ENCODE data around the gene PTHLH. TPM values are rescaled to one million over a fixed set of nuclear protein-coding genes. Genes with fewer than 3 reads are reported as not detected.

PTHLH gene
- total RNA-seq, 1 experiment from 2014 or later = 0.35 TPM

- Histone ChIP-seq H4K20me1 (ENCODE audit: control insufficient read depth, insufficient read depth, insufficient read length) (no peaks in the 10 kb centered on the region), H3K79me2 (ENCODE audit: insufficient read depth, low read length) (no peaks in the 10 kb centered on the region), H2BK15ac (ENCODE audit: low read depth, low read length) (no peak overlapping the region), H3K4ac (ENCODE audit: low read depth, low read length) (no peak overlapping the region), H4K5ac (ENCODE audit: insufficient read length, low read depth, low read length) (no peak overlapping the region), H3K27me3 (ENCODE audit: insufficient read depth, low read length) (peaks cover 55% of the 10 kb centered on the region), H3K79me1 (ENCODE audit: insufficient read depth, low read depth, low read length, poor library complexity, severe bottlenecking) (no peaks in the 10 kb centered on the region), H2BK12ac (ENCODE audit: insufficient read length, low read depth, low read length) (no peak overlapping the region), H3K56ac (ENCODE audit: insufficient read length, low read depth, low read length) (no peak overlapping the region), H3K4me1 (ENCODE audit: insufficient read depth, low read length) (peaks cover 2% of the 10 kb centered on the region), H3K27ac (ENCODE audit: insufficient read length, low read depth, low read length) (no peak overlapping the region), H4K8ac (replicated peaks; ENCODE audit: insufficient read length, low read depth, low read length) (no peak overlapping the region), H3K14ac (ENCODE audit: insufficient read depth, low read length) (no peak overlapping the region), H3K23ac (ENCODE audit: insufficient read length, low read depth, low read length) (no peak overlapping the region), H2BK120ac (ENCODE audit: low read depth, low read length, poor library complexity, severe bottlenecking) (no peak overlapping the region), H2BK20ac (ENCODE audit: low read depth, low read length, poor library complexity, severe bottlenecking) (no peak overlapping the region), H3K9me3 (ENCODE audit: control insufficient read depth, low read depth, low read length) (no peaks in the 10 kb centered on the region), H3K23me2 (ENCODE audit: insufficient read length, low read depth, low read length, poor library complexity, severe bottlenecking) (peaks cover 28% of the 10 kb centered on the region), H2BK5ac (ENCODE audit: insufficient read length, low read length) (no peak overlapping the region), H2AK5ac (ENCODE audit: insufficient read length, low read length) (no peak overlapping the region), H4K91ac (ENCODE audit: insufficient read length, low read depth, low read length) (no peak overlapping the region), H3T11ph (ENCODE audit: low read length) (no peak overlapping the region), H3K4me2 (ENCODE audit: insufficient read depth, insufficient read length, low read length) (peak overlapping the region; percentile 63), H3K9ac (ENCODE audit: extremely low read depth, insufficient read length, low read length) (no peak overlapping the region), H2AFZ (ENCODE audit: low read length) (no peak overlapping the region), H3K18ac (ENCODE audit: insufficient read length, low read depth, low read length) (no peak overlapping the region)
- H3K36me3 Mint-ChIP-seq (ENCODE audit: insufficient read depth in 1 of 3, low read depth in 3 of 3) = no peaks in the 10 kb centered on the region; a peak in 2 of 7 replicates
- peak; percentile 41 for DNase-seq
- no peak overlapping the region for H3K27ac Mint-ChIP-seq
- peaks cover 0 to 2% of the 10 kb centered on the region in 2 experiments; a peak in 1 of 5 replicates for H3K9me3 Mint-ChIP-seq
- no peak for TF ChIP-seq CTCF (conservative IDR thresholded peaks at IDR 0.05)
- H3K4me3 Mint-ChIP-seq = peak overlapping the region; percentile 70 to 84
- peaks cover 97% of the 10 kb centered on the region for H3K27me3 Mint-ChIP-seq (ENCODE audit: low read depth)
- WGBS (ENCODE audit: extremely low coverage, insufficient read length, low lambda C conversion rate) = no CpG with 5 or more reads among the region's 26 CpGs
- peaks cover 46 to 58% of the 10 kb centered on the region in 2 experiments for H3K4me1 Mint-ChIP-seq
These were observed 2.2 kb upstream of the PTHLH start for GRCh38 chr12:27974735-27975221.

Data from H9 (cell line).